Activated CD4-positive, alpha-beta T cell treated with anti-CD3 and anti-CD28 coated beads, Interleukin-2, amount 50 U/mL, for 48 hours (primary cell): ENCODE results near the gene VOPP1.

Experiments
- DNase-seq, 2 experiments: peaks; one replicate each; pipeline ENCODE4 v3.0.0-alpha.2; 2020

The VOPP1 gene

DNA sequence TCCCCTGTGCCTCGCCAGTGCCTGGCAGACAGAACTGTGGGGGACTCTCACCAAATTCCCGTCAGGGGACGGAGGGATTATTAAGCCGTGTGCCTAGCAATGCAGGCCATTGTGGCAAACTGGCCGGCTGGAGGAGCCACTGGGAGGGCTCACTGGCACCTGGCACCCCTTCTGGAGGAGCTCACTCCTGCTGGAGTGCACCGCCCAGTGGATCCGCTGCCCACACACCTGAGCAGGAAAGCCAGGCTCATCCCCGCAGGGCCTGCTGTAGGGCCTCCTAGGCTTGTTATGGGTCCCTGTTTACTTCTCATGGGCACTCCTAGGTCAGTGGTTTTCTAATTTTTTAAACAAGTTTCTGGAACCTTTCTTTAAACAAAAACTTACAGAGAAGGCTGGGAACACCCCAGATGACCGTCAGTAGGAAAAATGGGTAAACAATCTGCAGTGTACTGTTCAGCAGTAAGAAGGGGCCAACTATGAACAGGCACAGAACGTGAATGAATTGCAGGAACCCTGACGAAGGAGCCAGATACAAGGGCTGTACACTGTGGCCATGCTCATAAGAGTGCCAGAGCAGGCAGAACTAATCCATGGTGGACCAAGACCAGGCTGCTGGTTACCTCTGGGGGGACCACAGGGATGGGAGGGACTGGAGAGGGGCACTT lies 142.3 kb downstream of the VOPP1 start:
- DNase-seq, result no peak

DNA sequence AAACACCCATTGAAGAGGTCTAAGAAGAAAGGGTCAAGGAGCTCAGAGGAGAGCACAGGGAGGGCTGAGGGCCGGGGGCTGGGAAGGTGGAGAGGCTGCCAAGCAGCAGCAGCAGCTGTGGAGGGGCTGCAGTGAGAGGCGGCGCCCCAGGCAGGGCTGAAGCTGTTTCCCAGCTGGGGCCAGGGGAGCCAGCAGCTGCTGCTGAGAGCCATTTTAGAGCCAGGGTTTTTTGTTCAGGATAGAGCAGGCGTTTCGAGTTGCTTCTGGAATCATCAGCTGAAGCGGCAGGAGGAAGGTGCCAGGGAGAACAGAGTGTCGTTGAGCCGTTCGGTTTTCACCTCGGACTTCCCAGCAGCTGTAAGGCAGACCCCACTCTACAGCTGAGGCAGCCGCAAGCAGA lies 144.5 kb downstream of the VOPP1 start:
- no peak for DNase-seq

DNA sequence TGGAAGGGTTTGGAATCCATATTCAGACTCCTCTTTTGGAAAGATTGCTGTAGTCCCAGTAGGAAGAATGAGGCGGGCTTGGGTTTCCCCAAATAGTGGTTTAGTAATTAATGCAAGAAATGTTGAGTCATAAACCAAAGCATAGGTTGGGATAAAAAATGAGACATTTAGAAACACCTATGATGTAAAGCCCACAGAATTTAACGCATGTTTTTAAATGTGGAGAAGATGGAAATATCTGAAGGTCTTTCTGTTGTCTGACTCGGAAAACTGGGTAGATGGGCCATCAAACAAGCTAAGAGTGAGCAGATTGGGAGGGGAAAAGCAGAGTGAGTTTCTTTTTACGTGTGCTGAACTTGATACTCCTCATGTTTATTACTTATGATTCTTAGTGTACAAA lies 145.0 kb downstream of the VOPP1 start:
- DNase-seq, result no peak

DNA sequence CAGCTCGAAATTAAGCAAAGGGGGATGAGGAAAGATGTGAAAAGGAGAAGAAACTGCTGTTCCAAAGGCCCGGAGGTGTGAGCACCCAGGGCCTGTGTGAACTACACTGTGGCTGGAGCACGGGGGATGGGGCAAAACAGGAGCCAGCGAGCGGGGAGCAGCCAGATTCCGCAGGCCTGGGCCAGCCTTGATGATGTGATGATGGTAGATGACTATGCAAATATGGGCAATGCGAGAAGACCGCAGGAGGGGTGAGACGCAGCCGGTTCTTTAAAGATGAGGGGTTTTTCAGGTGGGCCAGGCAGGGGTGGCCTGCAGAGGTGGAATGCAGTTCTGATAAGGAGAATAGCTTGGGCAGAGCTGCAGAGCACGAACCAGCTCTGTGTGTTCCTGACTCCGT lies 145.6 kb downstream of the VOPP1 start:
- DNase-seq, result no peak

DNA sequence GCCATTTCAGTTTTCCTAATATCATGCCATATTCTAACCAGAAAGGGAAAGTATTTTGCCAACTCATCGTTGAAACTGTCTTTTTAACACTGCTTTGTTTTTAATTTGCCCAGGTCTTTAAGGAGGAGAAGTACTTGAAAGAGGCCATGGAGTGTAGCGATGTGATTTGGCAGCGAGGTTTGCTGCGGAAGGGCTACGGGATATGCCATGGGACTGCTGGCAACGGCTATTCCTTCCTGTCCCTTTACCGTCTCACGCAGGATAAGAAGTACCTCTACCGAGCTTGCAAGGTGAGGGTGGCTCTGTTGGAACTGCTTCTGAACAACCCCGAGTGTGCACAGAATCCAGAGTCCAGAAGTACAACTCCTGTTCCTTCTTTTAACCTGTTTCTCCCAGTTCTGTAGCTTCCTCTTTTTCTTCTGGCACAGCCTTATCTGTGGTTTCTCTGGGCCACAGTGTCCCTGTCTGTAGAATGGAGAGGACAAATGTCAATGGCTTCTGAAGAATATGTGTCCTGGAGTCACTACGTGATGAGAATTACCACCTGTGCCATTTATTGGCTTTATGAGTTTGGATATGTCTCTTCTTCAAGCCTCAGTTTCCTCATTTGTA lies 147.1 kb downstream of the VOPP1 start:
- DNase-seq, result no peak

DNA sequence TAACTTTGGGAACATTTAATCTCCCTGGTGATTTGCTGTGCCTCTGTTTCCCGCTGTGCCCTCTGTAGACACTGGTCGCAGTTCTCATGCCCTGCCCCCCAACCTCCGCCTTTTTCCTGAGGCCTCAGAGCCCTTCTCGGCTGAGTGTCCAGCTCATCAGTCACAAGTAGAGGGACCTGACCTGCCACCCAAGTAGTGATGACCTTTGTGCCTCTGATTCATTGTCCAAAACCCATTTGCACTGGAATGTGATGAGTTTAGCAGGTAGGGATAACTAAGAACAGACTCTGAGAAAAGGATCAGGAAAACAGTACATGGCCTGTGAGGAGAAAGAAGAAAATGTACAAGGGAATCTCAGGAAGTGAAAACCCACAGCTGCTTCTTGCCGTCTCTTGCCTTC lies 148.4 kb downstream of the VOPP1 start:
- DNase-seq, result no peak

DNA sequence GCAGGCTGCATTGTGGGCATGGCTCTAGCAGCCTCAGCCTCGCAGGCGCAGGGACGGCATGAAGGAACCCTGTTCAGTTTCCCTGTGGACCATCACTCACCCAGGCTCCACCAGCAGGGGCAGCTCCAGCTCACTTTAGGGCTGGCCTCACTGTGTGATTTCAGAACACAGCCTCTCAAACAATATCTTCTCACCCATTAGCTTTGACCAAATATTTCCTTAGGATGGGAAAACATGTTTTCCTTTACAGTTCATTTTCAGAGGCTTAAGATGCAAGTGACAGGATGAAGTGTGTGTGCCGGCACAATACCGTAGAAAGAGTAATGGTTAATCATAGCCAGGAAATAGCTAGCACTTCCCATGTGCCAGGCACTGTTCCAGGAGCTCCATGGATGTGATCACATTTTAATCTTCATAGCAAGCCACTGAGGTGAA lies 149.0 kb downstream of the VOPP1 start:
- DNase-seq, result no peak
